Lower leg skin (tissue), 3 donors: Measurements from ENCODE around the gene TNF.

ENCODE experiments used
- CTCF ChIP-seq, 3 donors: fragments of 450-650 bp; IDR thresholded peaks; one replicate each; pipeline ENCODE4 v1.5.1; 2016; ENCODE audit warnings: antibody characterized with exemption in 3 of 3, mild to moderate bottlenecking in 3 of 3, moderate library complexity in 2 of 3
- POLR2A ChIP-seq, 2 donors: fragments of 450-650 bp; IDR thresholded peaks; one replicate each; pipeline ENCODE4 v1.6.1; 2016 to 2017; ENCODE audit warnings: antibody characterized with exemption in 2 of 2, mild to moderate bottlenecking in 1 of 2, moderate library complexity in 1 of 2

DNA sequence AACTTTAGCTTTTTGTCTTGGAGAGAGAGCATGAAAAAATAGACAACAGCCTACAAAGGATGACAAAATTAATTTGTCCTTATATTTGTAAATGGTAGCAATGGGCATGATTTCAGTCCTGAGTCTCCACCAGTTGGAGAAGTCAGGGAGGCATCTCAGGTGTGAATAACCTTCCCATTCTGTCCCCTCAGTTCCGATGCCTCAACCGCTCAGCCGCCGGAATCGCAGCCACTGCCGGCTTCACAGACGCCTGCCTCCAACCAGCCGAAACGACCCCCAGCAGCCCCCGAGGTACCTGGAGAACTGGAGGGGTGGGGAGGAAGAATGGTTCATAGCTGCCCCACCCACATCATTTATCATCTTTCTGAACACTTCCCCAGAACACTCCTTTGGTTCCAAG lies 48.7 kb downstream of the TNF start:
- no peak for TF ChIP-seq CTCF (IDR thresholded peaks at IDR 0.05)
- TF ChIP-seq POLR2A (IDR thresholded peaks at IDR 0.05): no peak
